ENCODE data around the gene OR5K4. TPM values are rescaled to one million over a fixed set of nuclear protein-coding genes. Genes with fewer than 3 reads are reported as not detected.

The OR5K4 gene
- total and polyA plus RNA-seq, 2 donors (not counting 1 experiment from before 2014, with no cell fraction given): not detected

- no peak for TF ChIP-seq CTCF (IDR thresholded peaks at IDR 0.05)
- no peak for TF ChIP-seq EZH2 (IDR thresholded peaks at IDR 0.05; ENCODE audit: borderline replicate concordance, insufficient read depth, low read depth, low read length, poor library complexity, severe bottlenecking)
- Histone ChIP-seq H3K9ac (ENCODE audit: low read length) (no peak overlapping the region), H3K9me3 (ENCODE audit: control extremely low read depth in 1 of 3, control insufficient read depth in 2 of 3, insufficient read depth in 1 of 3, low read length in 2 of 3) (no peaks in the 10 kb centered on the region), H3K4me1 (ENCODE audit: control insufficient read depth in 2 of 2, insufficient read depth in 2 of 2, low read length in 2 of 2) (no peaks in the 10 kb centered on the region), H3K27me3 (replicated peaks in 1 of 4; ENCODE audit: control extremely low read depth in 1 of 4, control insufficient read depth in 3 of 4, insufficient read depth in 4 of 4, low read length in 3 of 4) (no peaks in the 10 kb centered on the region), H4K20me1 (ENCODE audit: control insufficient read depth, insufficient read depth, low read length, poor library complexity, severe bottlenecking) (no peaks in the 10 kb centered on the region), H3K4me2 (replicated peaks; ENCODE audit: low read depth, low read length, poor library complexity, severe bottlenecking) (no peak overlapping the region), H3K27ac (ENCODE audit: low read length in 2 of 2) (no peak overlapping the region), H3K79me2 (ENCODE audit: control insufficient read depth, insufficient read depth, low read length) (no peaks in the 10 kb centered on the region), H2AFZ (ENCODE audit: insufficient read depth, low read depth, low read length, poor library complexity, severe bottlenecking) (no peak overlapping the region), H3K36me3 (replicated peaks in 1 of 2; ENCODE audit: control extremely low read depth in 1 of 2, control insufficient read depth in 1 of 2, extremely low read depth in 1 of 2, insufficient read depth in 2 of 2, low read length in 1 of 2) (no peaks in the 10 kb centered on the region), H3K4me3 (ENCODE audit: control extremely low read depth in 1 of 5, extremely low read depth in 1 of 5, insufficient read depth in 1 of 5, low read depth in 2 of 5, low read length in 4 of 5) (no peak overlapping the region)
- Mint-ChIP-seq H3K27me3 (peaks cover 3% of the 10 kb centered on the region), H3K4me3 (no peak overlapping the region), H3K4me1 (no peaks in the 10 kb centered on the region), H3K9me3 (ENCODE audit: insufficient read depth) (no peaks in the 10 kb centered on the region), H3K27ac (no peak overlapping the region)
- 100% methylated on average over 1 of the region's 2 CpGs for WGBS (ENCODE audit: insufficient coverage)
- no peak for ATAC-seq (ENCODE audit: low read depth)
- intact Hi-C loops (cut with micrococcal nuclease): loop anchor here (10.0 kb wide), 1 partner anchor 528 kb away; no protein-coding TSS in a partner anchor
- POLR2A ChIA-PET: no interaction called here
- no peak for DNase-seq
- CTCF ChIA-PET: no interaction called here
Measured at GRCh38 chr3:98322686-98323085, 31.0 kb upstream of the OR5K4 start.

- H3K4me1 Mint-ChIP-seq: no peaks in the 10 kb centered on the region
- Histone ChIP-seq H3K4me2 (replicated peaks; ENCODE audit: low read depth, low read length, poor library complexity, severe bottlenecking) (no peak overlapping the region), H3K79me2 (ENCODE audit: control insufficient read depth, insufficient read depth, low read length) (no peaks in the 10 kb centered on the region), H3K27ac (ENCODE audit: low read length in 2 of 2) (no peak overlapping the region), H3K9ac (ENCODE audit: low read length) (no peak overlapping the region), H3K4me3 (ENCODE audit: control extremely low read depth in 1 of 5, extremely low read depth in 1 of 5, insufficient read depth in 1 of 5, low read depth in 2 of 5, low read length in 4 of 5) (no peak overlapping the region), H3K27me3 (replicated peaks in 1 of 4; ENCODE audit: control extremely low read depth in 1 of 4, control insufficient read depth in 3 of 4, insufficient read depth in 4 of 4, low read length in 3 of 4) (no peaks in the 10 kb centered on the region), H3K4me1 (ENCODE audit: control insufficient read depth in 2 of 2, insufficient read depth in 2 of 2, low read length in 2 of 2) (no peaks in the 10 kb centered on the region), H4K20me1 (ENCODE audit: control insufficient read depth, insufficient read depth, low read length, poor library complexity, severe bottlenecking) (no peaks in the 10 kb centered on the region), H3K9me3 (ENCODE audit: control extremely low read depth in 1 of 3, control insufficient read depth in 2 of 3, insufficient read depth in 1 of 3, low read length in 2 of 3) (no peaks in the 10 kb centered on the region), H2AFZ (ENCODE audit: insufficient read depth, low read depth, low read length, poor library complexity, severe bottlenecking) (no peak overlapping the region), H3K36me3 (replicated peaks in 1 of 2; ENCODE audit: control extremely low read depth in 1 of 2, control insufficient read depth in 1 of 2, extremely low read depth in 1 of 2, insufficient read depth in 2 of 2, low read length in 1 of 2) (no peaks in the 10 kb centered on the region)
- POLR2A ChIA-PET: no interaction called here
- no peaks in the 10 kb centered on the region for H3K9me3 Mint-ChIP-seq (ENCODE audit: insufficient read depth)
- TF ChIP-seq CTCF (IDR thresholded peaks at IDR 0.05): no peak
- no peak for DNase-seq
- H3K27me3 Mint-ChIP-seq: peaks cover 3% of the 10 kb centered on the region
- CTCF ChIA-PET: no interaction called here
- no peak overlapping the region for H3K4me3 Mint-ChIP-seq
- intact Hi-C loops (cut with micrococcal nuclease): loop anchor here (10.0 kb wide), 1 partner anchor 529 kb away; no protein-coding TSS in a partner anchor
- ATAC-seq (ENCODE audit: low read depth): no peak
- no peak overlapping the region for H3K27ac Mint-ChIP-seq
Measured at GRCh38 chr3:98323425-98323824, 30.2 kb upstream of the OR5K4 start.
